Neural crest cell (in vitro differentiated cells): Measurements from ENCODE around the gene B4GALT3. TPM values are rescaled to one million over a fixed set of nuclear protein-coding genes. Genes with fewer than 3 reads are reported as not detected.

Experiments used
- DNase-seq: peaks from one replicate; pipeline ENCODE4 v3.0.0; 2021; ENCODE audit warnings: low read depth, mixed read lengths, low spot score
- H3K27ac Mint-ChIP-seq: one replicate; pipeline ENCODE4 v1.8.0; 2021; ENCODE audit warnings: mild to moderate bottlenecking, mixed read lengths; ENCODE audit not compliant: unreplicated experiment
- H3K27me3 Mint-ChIP-seq: 2 replicates; pipeline ENCODE4 v1.8.0; 2021; ENCODE audit warnings: low read depth, mild to moderate bottlenecking, mixed read lengths
- H3K36me3 Mint-ChIP-seq: 2 replicates; pipeline ENCODE4 v1.8.0; 2021; ENCODE audit warnings: low read depth, mild to moderate bottlenecking, mixed read lengths
- H3K4me1 Mint-ChIP-seq: 2 replicates; pipeline ENCODE4 v1.8.0; 2021; ENCODE audit warnings: mixed read lengths
- H3K4me3 Mint-ChIP-seq: one replicate; pipeline ENCODE4 v1.8.0; 2021; ENCODE audit warnings: mild to moderate bottlenecking, mixed read lengths
- H3K9me3 Mint-ChIP-seq: 2 replicates; pipeline ENCODE4 v1.8.0; 2021; ENCODE audit warnings: mixed read lengths
- total RNA-seq: library from RNA; stranded (reverse); gene quantifications from 2 replicates; pipeline ENCODE4 v1.2.1, GENCODE V29; 2021
- TF ChIP-seq, protein P1 (sequence below): fragments of 200-600 bp; sonication (generic); conservative IDR thresholded peaks from 2 replicates; pipeline ENCODE4 v1.5.0; 2021; ENCODE audit warnings: antibody characterized with exemption, mild to moderate bottlenecking

Gene B4GALT3
- total RNA-seq, 1 donor from 2014 or later = 50.6 TPM

DNA sequence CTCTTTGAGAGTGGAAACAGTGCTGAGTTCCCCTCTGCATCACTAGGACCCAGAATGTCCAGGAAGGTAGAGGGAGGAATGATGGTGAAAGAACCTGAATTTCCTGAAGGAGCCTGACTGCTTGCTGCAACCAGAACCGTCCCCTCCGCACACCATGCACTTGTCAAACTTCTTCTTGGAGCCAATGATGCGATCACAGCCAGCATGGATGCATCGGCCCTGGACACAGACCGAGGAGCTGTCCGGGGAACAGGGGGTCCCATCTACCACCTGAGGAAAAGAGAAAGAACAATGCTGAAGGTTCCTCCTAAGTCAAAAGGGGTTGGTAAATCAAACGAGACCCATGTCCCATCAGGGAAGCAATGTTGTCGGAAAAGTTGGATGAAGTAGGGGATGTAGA, 14.7 kb upstream of the B4GALT3 start:
- no peak overlapping the region for H3K4me3 Mint-ChIP-seq
- no peak for DNase-seq
- H3K9me3 Mint-ChIP-seq = no peaks in the 10 kb centered on the region
- TF ChIP-seq, protein P1, sequence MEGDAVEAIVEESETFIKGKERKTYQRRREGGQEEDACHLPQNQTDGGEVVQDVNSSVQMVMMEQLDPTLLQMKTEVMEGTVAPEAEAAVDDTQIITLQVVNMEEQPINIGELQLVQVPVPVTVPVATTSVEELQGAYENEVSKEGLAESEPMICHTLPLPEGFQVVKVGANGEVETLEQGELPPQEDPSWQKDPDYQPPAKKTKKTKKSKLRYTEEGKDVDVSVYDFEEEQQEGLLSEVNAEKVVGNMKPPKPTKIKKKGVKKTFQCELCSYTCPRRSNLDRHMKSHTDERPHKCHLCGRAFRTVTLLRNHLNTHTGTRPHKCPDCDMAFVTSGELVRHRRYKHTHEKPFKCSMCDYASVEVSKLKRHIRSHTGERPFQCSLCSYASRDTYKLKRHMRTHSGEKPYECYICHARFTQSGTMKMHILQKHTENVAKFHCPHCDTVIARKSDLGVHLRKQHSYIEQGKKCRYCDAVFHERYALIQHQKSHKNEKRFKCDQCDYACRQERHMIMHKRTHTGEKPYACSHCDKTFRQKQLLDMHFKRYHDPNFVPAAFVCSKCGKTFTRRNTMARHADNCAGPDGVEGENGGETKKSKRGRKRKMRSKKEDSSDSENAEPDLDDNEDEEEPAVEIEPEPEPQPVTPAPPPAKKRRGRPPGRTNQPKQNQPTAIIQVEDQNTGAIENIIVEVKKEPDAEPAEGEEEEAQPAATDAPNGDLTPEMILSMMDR = no peak
- no peak overlapping the region for H3K27ac Mint-ChIP-seq
- no peaks in the 10 kb centered on the region for H3K36me3 Mint-ChIP-seq
- H3K27me3 Mint-ChIP-seq = no peaks in the 10 kb centered on the region
- peaks cover 29% of the 10 kb centered on the region for H3K4me1 Mint-ChIP-seq

DNA sequence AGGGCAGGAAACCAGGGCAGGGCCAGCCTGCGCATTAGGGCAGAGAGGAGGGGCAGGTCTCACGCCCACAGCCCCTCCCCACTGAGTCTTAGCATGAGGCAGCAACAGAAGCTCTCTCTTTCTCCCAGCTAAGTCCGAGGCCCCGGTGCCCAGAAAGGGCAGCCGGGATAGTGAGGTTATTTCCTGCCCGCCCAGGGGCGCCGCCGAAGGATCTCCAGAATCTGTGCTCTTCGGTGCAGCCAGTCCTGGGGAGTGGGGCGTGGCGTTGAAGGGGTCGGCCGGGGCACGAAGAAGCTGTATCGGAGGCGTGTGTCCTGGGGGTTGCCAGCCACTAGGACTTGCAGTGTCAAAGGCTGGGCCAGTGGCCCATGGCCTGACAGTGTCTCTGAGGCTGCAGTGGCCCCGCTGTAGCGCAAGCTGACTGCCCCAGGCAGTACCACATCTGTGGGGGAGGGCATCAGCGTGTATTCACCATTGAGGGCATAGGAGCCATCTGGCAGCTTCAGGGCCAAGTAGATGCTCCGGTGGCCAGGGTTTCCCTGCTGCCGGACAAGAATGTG, 13.7 kb upstream of the B4GALT3 start:
- H3K27ac Mint-ChIP-seq = peak overlapping the region; percentile 97
- H3K9me3 Mint-ChIP-seq = no peaks in the 10 kb centered on the region
- H3K36me3 Mint-ChIP-seq = no peaks in the 10 kb centered on the region
- no peaks in the 10 kb centered on the region for H3K27me3 Mint-ChIP-seq
- peaks cover 26% of the 10 kb centered on the region for H3K4me1 Mint-ChIP-seq
- TF ChIP-seq, protein P1 = no peak
- H3K4me3 Mint-ChIP-seq = peak overlapping the region; percentile 78
- peak; percentile 31 for DNase-seq

DNA sequence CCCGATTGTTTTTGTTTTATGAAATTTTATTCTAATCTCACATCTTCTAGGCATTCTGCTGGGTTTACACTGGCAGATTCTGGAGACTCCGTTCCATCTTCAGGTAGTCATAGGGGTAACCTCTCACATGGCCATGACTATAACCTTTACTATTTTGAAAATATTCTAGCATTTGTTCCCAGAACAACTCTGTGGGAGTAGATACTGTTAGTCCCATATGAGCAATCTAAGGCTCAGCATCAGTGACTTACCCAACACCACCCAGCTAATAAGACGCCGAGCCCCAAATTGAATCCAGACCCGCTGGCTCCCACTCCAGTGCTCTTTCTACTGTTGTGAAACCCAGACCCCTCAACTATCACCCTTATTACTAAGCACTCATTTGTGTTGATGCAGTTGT, 11.7 kb upstream of the B4GALT3 start:
- H3K36me3 Mint-ChIP-seq = no peaks in the 10 kb centered on the region
- no peaks in the 10 kb centered on the region for H3K27me3 Mint-ChIP-seq
- peaks cover 29% of the 10 kb centered on the region for H3K4me1 Mint-ChIP-seq
- DNase-seq = no peak
- no peaks in the 10 kb centered on the region for H3K9me3 Mint-ChIP-seq
- H3K27ac Mint-ChIP-seq = no peak overlapping the region
- no peak overlapping the region for H3K4me3 Mint-ChIP-seq
- TF ChIP-seq, protein P1 = no peak

DNA sequence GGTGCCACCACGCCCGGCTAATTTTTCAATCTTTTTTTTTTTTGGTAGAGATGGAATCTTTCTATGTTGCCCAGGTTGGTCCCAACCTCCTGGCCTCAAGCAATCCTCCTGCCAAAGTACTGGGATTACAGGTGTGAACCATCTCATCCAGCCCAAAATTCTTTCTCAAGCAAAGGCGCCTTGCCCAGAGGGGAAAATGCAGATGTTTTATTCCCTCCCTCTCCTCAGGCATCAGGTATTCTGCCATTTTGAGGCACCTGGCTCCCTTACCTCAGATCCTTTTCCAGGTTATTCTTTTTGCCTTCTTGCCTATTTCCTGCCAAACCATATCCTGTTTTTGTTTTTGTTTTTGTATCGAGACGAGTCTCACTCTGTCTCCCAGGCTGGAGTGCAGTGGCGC, 11.1 kb upstream of the B4GALT3 start:
- no peak for DNase-seq
- Mint-ChIP-seq H3K4me3 (no peak overlapping the region), H3K36me3 (no peaks in the 10 kb centered on the region), H3K27me3 (no peaks in the 10 kb centered on the region), H3K27ac (no peak overlapping the region), H3K9me3 (no peaks in the 10 kb centered on the region), H3K4me1 (peaks cover 29% of the 10 kb centered on the region)
- TF ChIP-seq, protein P1 = no peak

DNA sequence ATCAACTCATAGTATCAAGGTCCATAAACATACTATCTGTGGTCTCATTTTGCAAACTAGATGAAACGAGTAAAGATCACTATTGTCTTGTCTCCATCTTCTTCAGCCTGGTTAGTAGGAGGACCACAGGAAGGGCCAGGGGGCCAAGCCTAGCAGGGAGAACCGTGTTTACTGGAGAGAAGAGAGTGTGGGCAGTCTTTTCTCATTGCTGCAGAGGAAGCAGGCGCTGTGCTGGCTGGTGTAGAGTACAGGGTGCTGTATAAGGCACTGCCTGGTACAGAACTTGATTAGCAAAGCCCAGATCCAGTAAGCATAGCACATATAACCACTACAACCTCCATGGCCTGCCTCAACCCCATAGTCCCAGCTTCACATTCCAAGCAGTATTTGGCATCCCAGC, 10.0 kb upstream of the B4GALT3 start:
- no peak overlapping the region for H3K4me3 Mint-ChIP-seq
- no peaks in the 10 kb centered on the region for H3K27me3 Mint-ChIP-seq
- H3K36me3 Mint-ChIP-seq = no peaks in the 10 kb centered on the region
- TF ChIP-seq, protein P1 = no peak
- DNase-seq = no peak
- peaks cover 23% of the 10 kb centered on the region for H3K4me1 Mint-ChIP-seq
- no peaks in the 10 kb centered on the region for H3K9me3 Mint-ChIP-seq
- no peak overlapping the region for H3K27ac Mint-ChIP-seq
